ENCODE measurements around the gene FUT1. TPM values are rescaled to one million over a fixed set of nuclear protein-coding genes. Genes with fewer than 3 reads are reported as not detected.
A peak's percentile ranks its signal among the peaks of the same experiment; 100 is the strongest.

FUT1 gene
- total RNA-seq, 1 experiment from 2014 or later: 30.5 TPM

GRCh38 chr19:48750351-48750750 is 2.1 kb downstream of the FUT1 start:
- peak overlapping the region; percentile 89 for H3K4me3 Mint-ChIP-seq (ENCODE audit: unreplicated experiment)

DNA sequence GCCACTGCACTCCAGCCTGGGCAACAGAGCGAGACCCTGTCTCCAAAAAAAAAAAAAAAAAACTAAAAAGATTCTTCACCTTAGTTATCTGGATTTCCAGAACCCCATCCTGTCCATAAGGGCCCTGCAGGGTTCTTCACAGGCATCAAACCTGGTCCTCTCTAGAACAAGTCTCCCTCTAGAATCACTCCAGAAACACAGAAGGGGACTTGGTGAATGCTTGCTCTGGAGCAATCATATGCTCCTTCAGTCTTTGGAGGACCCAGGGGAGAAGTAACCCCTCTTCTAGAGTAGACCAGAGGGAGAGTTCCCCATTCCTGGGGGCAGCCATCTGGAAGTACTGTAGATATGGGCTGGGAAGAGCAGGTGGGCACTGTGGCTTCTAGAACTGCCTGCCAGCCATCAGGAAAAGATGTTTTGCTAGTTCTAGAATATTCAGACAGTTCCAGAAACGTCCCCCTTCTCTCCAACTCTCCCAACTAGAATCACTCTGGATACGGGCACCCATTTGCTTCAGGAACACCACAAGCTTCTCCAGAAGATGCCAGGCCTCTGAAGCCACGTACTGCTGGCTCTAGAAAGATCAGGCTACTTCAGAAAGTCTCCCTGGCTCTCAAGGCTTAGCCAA is 2.8 kb downstream of the FUT1 start:
- ChIA-PET CTCF (no interaction called here), POLR2A (no interaction called here)
- Mint-ChIP-seq H3K36me3 (ENCODE audit: insufficient read depth, unreplicated experiment) (peaks cover 50% of the 10 kb centered on the region), H3K4me1 (ENCODE audit: low read depth, unreplicated experiment) (peaks cover 26% of the 10 kb centered on the region), H3K27me3 (ENCODE audit: insufficient read depth, unreplicated experiment) (no peaks in the 10 kb centered on the region), H3K9me3 (ENCODE audit: unreplicated experiment) (no peaks in the 10 kb centered on the region), H3K4me3 (ENCODE audit: unreplicated experiment) (peak overlapping the region; percentile 89), H3K27ac (ENCODE audit: unreplicated experiment) (no peak overlapping the region)
- Histone ChIP-seq H3K36me3 (ENCODE audit: control insufficient read depth, insufficient read depth, low read length) (no peaks in the 10 kb centered on the region), H3K4me1 (peaks cover 15% of the 10 kb centered on the region), H3K27me3 (replicated peaks; ENCODE audit: control insufficient read depth, insufficient read depth, low read length) (no peaks in the 10 kb centered on the region), H3K4me3 (ENCODE audit: low read depth, low read length) (no peak overlapping the region), H3K9me3 (no peaks in the 10 kb centered on the region)
- no peak for TF ChIP-seq CTCF (IDR thresholded peaks at IDR 0.05; ENCODE audit: insufficient read depth in 1 of 2, low read depth in 1 of 2, low read length in 1 of 2, severe bottlenecking in 1 of 2, unreplicated experiment in 1 of 2)
- intact Hi-C loops (cut with micrococcal nuclease; ENCODE audit: unreplicated experiment): no loop called here
- no peak for DNase-seq
- no TSS peak for BruUV-seq (replicated peaks)

More at GRCh38 chr19:48750351-48750750, 2.1 kb downstream of the FUT1 start:
- Histone ChIP-seq H3K36me3 (ENCODE audit: control insufficient read depth, insufficient read depth, low read length) (no peaks in the 10 kb centered on the region), H3K4me1 (peaks cover 22% of the 10 kb centered on the region), H3K9me3 (no peaks in the 10 kb centered on the region), H3K4me3 (ENCODE audit: low read depth, low read length) (no peak overlapping the region), H3K27me3 (replicated peaks; ENCODE audit: control insufficient read depth, insufficient read depth, low read length) (no peaks in the 10 kb centered on the region)
- Mint-ChIP-seq H3K36me3 (ENCODE audit: insufficient read depth, unreplicated experiment) (peaks cover 50% of the 10 kb centered on the region), H3K4me1 (ENCODE audit: low read depth, unreplicated experiment) (peaks cover 32% of the 10 kb centered on the region), H3K27me3 (ENCODE audit: insufficient read depth, unreplicated experiment) (no peaks in the 10 kb centered on the region), H3K9me3 (ENCODE audit: unreplicated experiment) (no peaks in the 10 kb centered on the region), H3K27ac (ENCODE audit: unreplicated experiment) (no peak overlapping the region)
- ChIA-PET CTCF (interaction anchor here (0.6 kb wide), 1 partner anchor 22 kb away, joined by 3 read pairs; no protein-coding TSS in a partner anchor), POLR2A (no interaction called here)
- BruUV-seq (replicated peaks): no TSS peak
- no peak for DNase-seq
- TF ChIP-seq CTCF (IDR thresholded peaks at IDR 0.05; ENCODE audit: insufficient read depth in 1 of 2, low read depth in 1 of 2, low read length in 1 of 2, severe bottlenecking in 1 of 2, unreplicated experiment in 1 of 2): no peak
- intact Hi-C loops (cut with micrococcal nuclease; ENCODE audit: unreplicated experiment): no loop called here

- no peaks in the 10 kb centered on the region; the same call in none of the 2 replicates for H3K4me1 ChIP-seq
- no peaks in the 10 kb centered on the region for H3K27me3 Mint-ChIP-seq (ENCODE audit: insufficient read depth, unreplicated experiment)
- ChIA-PET POLR2A (no interaction called here), CTCF (no interaction called here)
- no peaks in the 10 kb centered on the region for H3K36me3 ChIP-seq (ENCODE audit: control insufficient read depth, insufficient read depth, low read length)
- no peak within 1 kb of the TSS for H3K4me3 ChIP-seq (ENCODE audit: low read depth, low read length)
- intact Hi-C loops (cut with micrococcal nuclease; ENCODE audit: unreplicated experiment): no loop called here
- H3K27me3 ChIP-seq (replicated peaks; ENCODE audit: control insufficient read depth, insufficient read depth, low read length): no peaks in the 10 kb centered on the region
- H3K4me1 Mint-ChIP-seq (ENCODE audit: low read depth, unreplicated experiment): peaks cover 8% of the 10 kb centered on the region
- H3K27ac Mint-ChIP-seq (ENCODE audit: unreplicated experiment): no peak within 1 kb of the TSS
- no peaks in the 10 kb centered on the region for H3K9me3 ChIP-seq
- H3K4me3 Mint-ChIP-seq (ENCODE audit: unreplicated experiment): no peak within 1 kb of the TSS
- no peaks in the 10 kb centered on the region for H3K9me3 Mint-ChIP-seq (ENCODE audit: unreplicated experiment)
- no peak for TF ChIP-seq CTCF (IDR thresholded peaks at IDR 0.05; ENCODE audit: insufficient read depth in 1 of 2, low read depth in 1 of 2, low read length in 1 of 2, severe bottlenecking in 1 of 2, unreplicated experiment in 1 of 2)
- H3K36me3 Mint-ChIP-seq (ENCODE audit: insufficient read depth, unreplicated experiment): peaks cover 47% of the 10 kb centered on the region
- no TSS peak for BruUV-seq (replicated peaks)
- no peak for DNase-seq
Observed at GRCh38 chr19:48746738-48747575, 5.5 kb downstream of the FUT1 start, which contains the start of gene IZUMO1. Gene IZUMO1 (minus strand): TSS chr19:48746909. CDS start chr19:48745859, 1,050 bp downstream.
